ENCODE results near the gene ZCCHC14. TPM values are rescaled to one million over a fixed set of nuclear protein-coding genes. Genes with fewer than 3 reads are reported as not detected.
A peak's percentile ranks its signal among the peaks of the same experiment; 100 is the strongest.

Gene ZCCHC14
- total and polyA plus RNA-seq, 2 of the 13 experiments (the other 11 are each of a cell fraction or from before 2014, with no cell fraction given) = 12.4 to 12.5 TPM

DNA sequence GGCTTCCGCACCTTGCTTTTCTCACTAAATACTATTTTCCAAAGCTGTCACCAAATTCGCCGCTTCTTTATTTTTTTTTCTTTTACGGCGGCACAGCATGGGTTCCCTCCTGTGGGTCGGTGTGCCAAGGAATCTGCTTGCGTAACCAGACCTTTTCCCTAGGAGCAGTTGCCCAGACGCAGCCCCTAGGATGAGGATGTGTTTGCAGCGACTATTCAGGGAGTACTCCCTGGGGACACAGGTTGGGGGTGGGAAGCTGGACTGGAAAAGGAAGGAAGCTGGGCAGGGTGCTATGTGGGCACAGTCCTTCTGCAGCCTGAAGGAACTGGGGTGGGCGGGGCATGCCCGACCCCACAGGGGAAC lies 49.0 kb upstream of the ZCCHC14 start:
- H3K27me3 ChIP-seq (ENCODE audit: control insufficient read depth in 1 of 2, insufficient read depth in 2 of 2, low read length in 2 of 2) = peaks cover 7 to 65% of the 10 kb centered on the region in 2 experiments
- H3K4me2 ChIP-seq (ENCODE audit: low read depth, low read length) = no peak overlapping the region
- 61% methylated on average over 11 of the region's 11 CpGs for WGBS (ENCODE audit: low lambda C conversion rate)

DNA sequence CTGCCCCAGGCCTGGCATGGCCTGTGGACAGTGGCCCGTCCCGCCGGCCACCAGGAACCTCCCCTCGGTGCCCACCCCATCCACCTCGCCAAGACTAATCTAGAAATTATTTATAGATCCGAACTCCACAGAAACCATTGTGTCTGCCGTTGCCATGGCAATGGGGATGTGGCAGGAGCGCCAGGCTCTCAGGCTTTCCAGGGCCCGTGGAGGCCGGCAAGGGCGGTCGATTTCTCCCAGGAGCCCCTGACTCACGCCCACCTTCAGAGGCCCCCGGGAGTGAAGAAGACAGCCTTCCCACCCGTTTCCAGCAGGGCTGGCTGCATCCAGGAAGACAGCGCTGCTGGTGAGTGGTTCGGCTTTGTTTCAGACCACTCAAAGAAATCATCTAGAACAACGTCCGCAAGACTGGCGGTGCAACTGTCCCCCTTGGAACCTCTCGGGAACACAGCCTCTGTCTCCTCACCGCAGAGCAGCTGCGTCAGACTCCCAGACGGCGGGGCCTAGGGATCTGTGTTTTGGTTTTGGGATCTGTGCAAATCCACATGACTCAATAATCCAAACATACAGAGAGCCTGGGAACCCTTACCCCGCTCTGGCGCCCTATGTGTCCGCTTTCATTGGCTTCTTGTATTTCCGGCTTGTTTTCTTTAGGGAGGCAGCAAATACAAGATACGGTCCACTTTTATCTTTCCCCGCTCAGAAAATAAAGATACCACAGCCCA lies 48.5 kb upstream of the ZCCHC14 start:
- ATAC-seq = no peak
- H3K4me3 ChIP-seq (replicated peaks in 1 of 3; ENCODE audit: insufficient read depth in 1 of 3, low read depth in 2 of 3, low read length in 3 of 3) = no peak overlapping the region; a peak in 1 of 6 replicates
- no TSS peak for BruUV-seq (replicated peaks)
- in situ Hi-C loops (cut with HindIII; ENCODE audit: extremely low pct_ligation_motif_present, low pct_unique_long_range_greater_than_20kb) (loop anchor here (5.0 kb wide), 1 partner anchor 49 kb away; the partner anchor contains the start of gene ZCCHC14), intact Hi-C loops (cut with micrococcal nuclease; ENCODE audit: unreplicated experiment) (no loop called here)
- no peaks in the 10 kb centered on the region for H4K20me1 ChIP-seq (ENCODE audit: insufficient read depth, low read length)
- H3K4me1 ChIP-seq (ENCODE audit: insufficient read depth, low read length) = peaks cover 78% of the 10 kb centered on the region
- peaks cover 8% of the 10 kb centered on the region for H3K9me3 ChIP-seq (ENCODE audit: low read length)
- TF ChIP-seq ESRRA (CRISPR knock-in tag; IDR thresholded peaks at IDR 0.05; ENCODE audit: low read depth) (no peak), RFX1 (IDR thresholded peaks at IDR 0.05) (peak; percentile 36; the same call in 1 of the 2 replicates), HNRNPL (IDR thresholded peaks at IDR 0.05; ENCODE audit: low read depth, low read length) (0 out of 2 replicates have a peak, but pooled peaks have one; percentile 0)
- CTCF ChIA-PET (ENCODE audit: low intra/inter-chr PET ratio, low total read pairs) = interaction anchor here (2.8 kb wide), 1 partner anchor 80 kb away, joined by 17 read pairs; no protein-coding TSS in a partner anchor
- H3K27ac ChIP-seq (ENCODE audit: extremely low read length, insufficient read depth, low read length) = no peak overlapping the region
- H3K9ac ChIP-seq (ENCODE audit: insufficient read depth, low read depth, low read length) = no peak overlapping the region
- 55% methylated on average over 29 of the region's 31 CpGs for WGBS (ENCODE audit: low lambda C conversion rate)
- peak overlapping the region; percentile 3; the same call in 1 of the 2 replicates for H3K4me2 ChIP-seq (ENCODE audit: low read depth, low read length)
- POLR2A ChIA-PET = no interaction called here
- H3K79me2 ChIP-seq (ENCODE audit: insufficient read depth, low read length) = no peaks in the 10 kb centered on the region
- FAIRE-seq = no peak
- no peak overlapping the region for H2AFZ ChIP-seq (ENCODE audit: low read length)
- H3K36me3 ChIP-seq (replicated peaks in 1 of 2; ENCODE audit: control insufficient read depth in 1 of 2, insufficient read depth in 2 of 2, low read length in 2 of 2) = no peaks in the 10 kb centered on the region
- H3K27me3 ChIP-seq (ENCODE audit: control insufficient read depth in 1 of 2, insufficient read depth in 2 of 2, low read length in 2 of 2) = peaks cover 7 to 60% of the 10 kb centered on the region in 2 experiments
- no peak for DNase-seq (ENCODE audit: low spot score)

More for the DNA sequence above, 49.0 kb upstream of the ZCCHC14 start:
- intact Hi-C loops (cut with micrococcal nuclease; ENCODE audit: unreplicated experiment) = loop anchor here (1.0 kb wide), 1 partner anchor 81 kb away; no protein-coding TSS in a partner anchor
- in situ Hi-C loops (cut with HindIII; ENCODE audit: extremely low pct_ligation_motif_present, low pct_unique_long_range_greater_than_20kb) = loop anchor here (5.0 kb wide), 1 partner anchor 50 kb away; the partner anchor contains the start of gene ZCCHC14
- CTCF ChIA-PET (ENCODE audit: low intra/inter-chr PET ratio, low total read pairs) = interaction anchor here (2.8 kb wide), 1 partner anchor 81 kb away, joined by 17 read pairs; no protein-coding TSS in a partner anchor
- Histone ChIP-seq H3K4me1 (ENCODE audit: insufficient read depth, low read length) (peaks cover 72% of the 10 kb centered on the region), H3K9ac (ENCODE audit: insufficient read depth, low read depth, low read length) (no peak overlapping the region), H3K79me2 (ENCODE audit: insufficient read depth, low read length) (no peaks in the 10 kb centered on the region), H3K9me3 (ENCODE audit: low read length) (peaks cover 8% of the 10 kb centered on the region), H3K36me3 (replicated peaks in 1 of 2; ENCODE audit: control insufficient read depth in 1 of 2, insufficient read depth in 2 of 2, low read length in 2 of 2) (no peaks in the 10 kb centered on the region), H2AFZ (ENCODE audit: low read length) (no peak overlapping the region), H3K4me3 (replicated peaks in 1 of 3; ENCODE audit: insufficient read depth in 1 of 3, low read depth in 2 of 3, low read length in 3 of 3) (no peak overlapping the region), H4K20me1 (ENCODE audit: insufficient read depth, low read length) (no peaks in the 10 kb centered on the region), H3K27ac (ENCODE audit: extremely low read length, insufficient read depth, low read length) (no peak overlapping the region)
- POLR2A ChIA-PET = interaction anchor here (1.6 kb wide), 1 partner anchor 80 kb away, joined by 7 read pairs; no protein-coding TSS in a partner anchor
- BruUV-seq (replicated peaks) = no TSS peak
- DNase-seq (ENCODE audit: low spot score) = no peak
- TF ChIP-seq AHR (CRISPR knock-in tag; IDR thresholded peaks at IDR 0.05) (no peak), ZNF598 (CRISPR knock-in tag; IDR thresholded peaks at IDR 0.05; ENCODE audit: borderline replicate concordance) (no peak), ZNF790 (CRISPR knock-in tag; IDR thresholded peaks at IDR 0.05; ENCODE audit: borderline replicate concordance) (0 out of 2 replicates have a peak, but pooled peaks have one; percentile 35), HOXA3 (CRISPR knock-in tag; IDR thresholded peaks at IDR 0.05) (0 out of 2 replicates have a peak, but pooled peaks have one; percentile 8), ZNF557 (CRISPR knock-in tag; IDR thresholded peaks at IDR 0.05) (no peak)
- ATAC-seq = no peak
- no peak for FAIRE-seq

All from HepG2 (cell line).